H54 (cell line): ENCODE measurements around the gene ATP11A.
A peak's percentile ranks its signal among the peaks of the same experiment; 100 is the strongest.

Experiments used
- DNase-seq: peaks from one replicate; pipeline ENCODE4 v3.0.0; 2011; ENCODE audit warnings: low spot score, mixed read lengths; ENCODE audit not compliant: insufficient read length
- FAIRE-seq: peaks from 3 replicates; lab custom pipeline; 2011; peaks lifted over from hg19 to GRCh38; lab: Jason Lieb, UNC
- POLR2A ChIP-seq: IDR thresholded peaks from 2 replicates; pipeline ENCODE4 v1.6.1; 2011; ENCODE audit warnings: low read depth, mild to moderate bottlenecking, low read length

ATP11A gene

DNA sequence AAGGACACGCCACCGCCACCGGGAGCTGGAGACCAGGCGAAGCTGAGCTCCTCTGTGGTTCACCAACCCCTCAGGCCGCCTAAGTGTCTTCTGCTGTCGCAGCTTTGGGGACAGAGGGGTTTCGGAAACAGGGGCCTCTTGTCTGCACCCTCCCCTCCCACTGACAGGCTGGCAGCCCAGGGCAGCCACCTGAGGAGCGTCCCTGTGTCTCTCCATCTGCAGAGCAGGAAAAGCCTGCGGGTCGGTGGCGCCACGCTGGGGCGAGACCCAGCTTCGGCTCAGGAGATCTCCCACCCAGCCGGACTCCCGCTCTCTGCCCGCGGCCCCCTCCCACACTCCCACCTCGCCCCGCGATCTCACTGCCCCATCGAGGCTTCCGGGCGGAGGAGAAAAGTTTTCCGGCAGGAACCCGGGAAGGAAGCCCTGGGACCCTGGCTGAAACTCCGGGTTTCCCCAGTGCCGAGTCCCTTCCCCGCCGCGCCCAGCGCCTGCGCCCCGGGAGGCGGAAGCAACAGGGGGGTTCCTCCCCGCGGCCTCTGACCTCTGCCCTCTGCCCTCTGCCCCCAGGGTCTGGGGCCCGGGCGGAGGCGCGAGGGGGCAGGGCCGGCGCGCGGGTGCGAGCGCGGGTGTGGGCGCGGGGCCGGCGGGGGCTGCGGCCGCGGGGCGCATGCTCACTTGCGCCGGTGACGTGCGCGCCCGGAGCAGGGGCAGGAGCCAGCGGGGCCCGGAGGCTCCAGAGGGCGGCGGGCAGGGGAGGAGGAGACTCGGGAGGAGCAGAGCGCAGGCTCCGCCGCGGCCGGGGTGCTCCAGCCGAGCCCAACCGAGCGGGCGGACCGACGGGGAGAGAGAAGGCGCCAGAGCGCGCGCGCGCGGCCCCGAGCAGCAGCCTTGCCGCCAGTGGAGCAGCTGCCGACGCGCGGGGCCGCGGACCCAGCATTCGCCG lies at the start of gene ATP11A:
Gene ATP11A, plus strand, starts transcription at position 736 of the 943 bp plus-strand sequence. CDS start 379 bp downstream, outside the sequence.
- DNase-seq (peak; percentile 100), FAIRE-seq (no peak)
- peak; percentile 63 for TF ChIP-seq POLR2A

DNA sequence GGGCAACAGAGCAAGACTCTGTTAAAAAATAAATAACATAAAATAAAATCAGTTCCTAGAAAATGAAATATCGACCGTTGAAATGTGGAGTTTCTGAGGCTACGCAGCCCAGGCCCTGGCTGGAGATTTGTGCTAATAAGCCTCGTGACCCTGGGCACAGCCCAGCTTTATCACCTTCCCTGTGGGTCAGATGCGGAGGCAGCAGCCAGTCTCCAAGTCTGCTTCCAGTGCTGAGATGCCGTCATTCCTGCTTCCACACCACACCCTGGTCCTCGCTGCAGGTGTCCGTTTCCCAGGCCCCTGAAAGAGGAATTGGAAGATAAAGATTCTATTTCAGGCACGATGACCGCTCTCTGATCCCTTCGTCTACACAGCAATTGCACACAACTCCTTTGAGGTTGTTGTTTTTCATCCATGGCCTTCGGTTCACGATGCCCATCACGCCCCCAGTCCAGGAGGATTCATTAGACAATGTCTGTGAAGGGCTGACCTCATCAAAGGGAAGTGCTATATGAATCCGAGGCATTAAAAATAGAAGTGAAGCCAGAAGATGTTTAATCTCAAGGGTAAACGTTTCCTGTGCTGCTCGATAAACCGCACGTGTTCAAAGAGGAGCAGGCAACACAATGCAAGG lies 48.3 kb upstream of the ATP11A start:
- no peak for DNase-seq
- no peak for FAIRE-seq
- no peak for TF ChIP-seq POLR2A

DNA sequence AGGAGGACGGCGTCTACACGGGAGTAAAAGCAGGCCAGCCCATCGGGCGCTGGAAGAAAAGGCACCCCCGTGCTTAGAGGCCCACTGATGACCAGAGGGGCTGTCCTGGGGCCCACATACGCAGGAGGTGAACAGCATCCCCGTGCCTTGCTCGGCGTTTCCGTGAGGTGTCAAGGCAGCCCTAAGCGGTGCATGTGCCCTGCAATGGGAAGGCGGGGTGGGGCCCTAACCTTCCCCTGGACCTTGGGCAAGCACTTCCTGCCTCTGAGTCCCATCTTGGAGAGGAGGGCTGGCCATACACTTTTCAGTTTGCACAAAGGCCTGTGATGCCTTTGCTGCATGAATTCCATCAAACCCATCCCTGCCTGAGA lies 47.8 kb upstream of the ATP11A start:
- no peak for TF ChIP-seq POLR2A
- no peak for DNase-seq
- FAIRE-seq: no peak

DNA sequence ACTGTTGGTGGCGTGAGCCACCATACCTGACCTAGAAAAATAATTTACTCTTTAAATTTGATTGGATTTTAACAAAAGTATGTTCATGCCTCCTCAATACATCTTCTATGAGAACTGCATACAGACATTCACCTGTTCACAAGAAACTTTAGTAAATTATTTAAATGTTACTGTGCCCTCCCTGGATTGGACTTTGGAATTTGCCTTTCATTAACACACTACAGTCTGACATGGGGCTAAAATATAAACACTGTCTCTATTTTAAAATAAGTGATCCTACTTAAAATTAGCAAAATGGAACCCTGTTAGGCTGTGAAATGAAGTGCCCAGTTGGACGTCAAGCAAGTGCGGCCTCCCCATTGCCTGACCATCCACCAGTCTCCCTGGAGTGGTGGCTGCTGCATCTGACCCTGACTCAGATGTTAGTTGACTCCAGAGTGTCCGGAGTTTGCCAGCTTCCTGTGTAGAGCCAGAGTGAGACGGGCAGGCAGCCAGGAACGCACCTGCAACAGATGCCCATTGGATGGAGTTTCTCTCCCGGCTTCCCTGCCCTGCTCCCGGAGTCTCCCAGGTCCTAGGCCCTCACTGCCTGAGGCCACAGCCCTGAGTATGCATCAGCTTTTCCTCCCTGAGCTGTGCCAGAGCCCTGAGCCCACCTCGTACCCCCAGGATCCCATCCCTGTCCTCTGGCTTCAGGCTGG lies 45.9 kb upstream of the ATP11A start:
- no peak for TF ChIP-seq POLR2A
- DNase-seq (no peak), FAIRE-seq (no peak)

DNA sequence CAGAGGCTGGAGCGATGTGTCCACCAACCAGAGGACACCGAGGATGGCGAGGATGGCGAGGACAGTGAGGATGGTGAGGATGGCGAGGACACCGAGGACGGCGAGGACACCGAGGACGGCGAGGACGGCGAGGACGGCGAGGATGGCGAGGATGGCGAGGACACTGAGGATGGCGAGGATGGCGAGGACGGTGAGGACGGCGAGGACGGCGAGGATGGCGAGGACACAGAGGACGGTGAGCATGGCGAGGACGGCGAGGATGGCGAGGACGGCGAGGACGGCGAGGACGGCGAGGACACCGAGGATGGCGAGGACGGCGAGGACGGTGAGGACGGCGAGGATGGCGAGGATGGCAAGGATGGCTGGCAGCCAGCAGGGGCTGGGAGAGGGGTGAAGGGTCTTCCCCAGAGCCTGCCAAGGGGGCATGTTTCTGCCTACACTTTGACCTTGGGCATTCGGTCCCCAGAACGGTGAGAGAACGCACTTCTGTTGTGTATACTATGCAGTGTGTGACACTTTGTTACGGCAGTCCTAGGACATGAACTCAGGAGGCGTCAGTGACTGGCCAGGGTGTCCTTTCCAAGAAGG lies 44.4 kb upstream of the ATP11A start:
- DNase-seq: no peak
- no peak for TF ChIP-seq POLR2A
- FAIRE-seq: no peak

DNA sequence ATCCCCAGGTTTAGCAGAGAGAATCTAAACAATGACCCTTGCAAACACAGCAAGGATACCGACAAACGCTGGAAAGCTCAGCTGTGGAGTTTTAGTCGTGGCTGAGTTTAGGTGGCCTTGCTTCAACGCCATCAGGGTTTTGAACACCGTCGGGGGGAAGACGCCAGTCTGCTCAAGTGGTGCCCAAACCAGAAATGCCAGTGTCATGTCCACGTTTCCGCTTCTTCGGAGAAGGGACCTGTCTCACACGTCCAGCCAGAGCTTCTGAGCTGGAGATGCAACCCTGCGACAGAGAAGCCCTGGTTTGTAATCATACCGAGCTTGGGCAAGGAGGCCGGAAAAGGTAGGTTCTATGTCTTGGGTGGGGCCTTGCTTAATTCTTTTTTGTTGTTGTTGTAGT lies 42.6 kb upstream of the ATP11A start:
- DNase-seq: no peak
- no peak for TF ChIP-seq POLR2A
- no peak for FAIRE-seq

DNA sequence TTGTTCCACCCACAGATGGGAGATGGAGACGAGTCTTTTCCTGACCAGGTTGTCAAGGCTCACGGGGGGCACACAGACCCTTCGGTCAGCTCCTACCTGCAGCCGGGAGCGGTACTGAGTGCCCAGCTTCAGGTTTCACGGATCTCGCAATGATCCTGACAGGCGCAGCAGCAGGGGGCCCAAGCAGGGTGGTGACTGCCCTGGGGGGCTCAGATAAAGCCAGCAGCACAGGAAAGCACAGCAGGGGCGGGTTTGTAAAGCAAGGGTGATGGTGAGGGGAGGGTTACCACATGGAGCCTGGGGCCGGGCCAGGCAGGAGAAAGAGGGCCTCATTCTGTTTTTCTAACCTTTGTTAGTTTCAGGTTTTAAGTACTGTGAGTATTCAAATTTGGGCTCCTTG lies 41.7 kb upstream of the ATP11A start:
- DNase-seq (no peak), FAIRE-seq (no peak)
- TF ChIP-seq POLR2A: no peak

DNA sequence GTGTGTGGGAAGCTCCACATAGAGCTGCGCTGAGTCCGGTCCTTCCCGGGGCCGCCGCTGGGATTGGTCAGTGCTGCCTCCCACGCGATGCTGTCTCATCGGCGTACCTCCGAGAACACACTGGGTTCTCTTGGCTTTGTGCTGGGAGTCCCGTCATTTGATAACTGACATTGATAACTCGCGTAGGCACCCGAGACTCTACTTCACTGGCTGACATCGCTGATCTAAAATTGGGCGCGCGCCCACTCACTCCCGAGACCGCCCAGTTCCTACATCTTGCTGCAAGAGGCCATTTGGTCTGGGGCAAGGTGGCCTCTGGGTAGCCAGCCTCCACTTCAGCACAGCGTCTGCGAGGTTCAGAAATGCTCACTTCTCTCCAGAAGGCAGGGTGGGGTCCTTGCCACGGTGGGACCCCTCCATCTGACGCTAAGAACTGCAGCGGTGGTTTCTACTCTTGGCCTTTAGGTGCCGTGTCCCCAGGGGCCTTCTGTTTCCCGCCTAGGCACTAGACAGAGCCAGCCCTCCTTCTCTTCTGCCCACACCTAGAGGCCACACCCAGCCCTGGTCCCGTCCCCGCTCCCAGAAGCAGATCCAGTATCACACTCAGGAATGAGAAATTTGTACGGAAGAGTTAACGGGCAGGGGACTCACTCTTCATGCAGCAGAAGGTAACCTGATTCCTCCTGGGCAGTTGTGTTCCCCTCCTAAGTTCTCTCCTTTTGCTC lies 40.7 kb upstream of the ATP11A start:
- FAIRE-seq: no peak
- DNase-seq: no peak

DNA sequence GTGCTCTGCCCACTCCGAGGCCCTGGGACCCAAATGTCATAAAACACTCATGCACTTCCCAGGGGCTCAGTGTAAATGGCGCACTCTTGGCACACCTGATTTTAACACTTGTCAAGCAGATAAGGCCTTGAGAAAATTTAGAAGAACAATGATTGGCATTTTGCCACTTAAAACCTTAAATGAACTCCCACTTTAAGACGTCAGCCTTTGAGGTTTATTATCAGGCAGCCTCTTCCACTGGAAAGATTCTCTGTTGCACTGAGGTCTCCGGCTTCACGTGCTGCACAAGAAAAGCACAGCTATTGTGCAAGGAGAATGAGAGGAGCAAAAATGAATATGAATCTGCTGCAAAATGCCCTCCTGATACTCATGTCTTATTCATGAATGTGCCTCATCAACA lies 38.5 kb upstream of the ATP11A start:
- FAIRE-seq: no peak
- DNase-seq: no peak
- TF ChIP-seq POLR2A: no peak

More for the DNA sequence above, 40.7 kb upstream of the ATP11A start:
- no peak for TF ChIP-seq POLR2A

DNA sequence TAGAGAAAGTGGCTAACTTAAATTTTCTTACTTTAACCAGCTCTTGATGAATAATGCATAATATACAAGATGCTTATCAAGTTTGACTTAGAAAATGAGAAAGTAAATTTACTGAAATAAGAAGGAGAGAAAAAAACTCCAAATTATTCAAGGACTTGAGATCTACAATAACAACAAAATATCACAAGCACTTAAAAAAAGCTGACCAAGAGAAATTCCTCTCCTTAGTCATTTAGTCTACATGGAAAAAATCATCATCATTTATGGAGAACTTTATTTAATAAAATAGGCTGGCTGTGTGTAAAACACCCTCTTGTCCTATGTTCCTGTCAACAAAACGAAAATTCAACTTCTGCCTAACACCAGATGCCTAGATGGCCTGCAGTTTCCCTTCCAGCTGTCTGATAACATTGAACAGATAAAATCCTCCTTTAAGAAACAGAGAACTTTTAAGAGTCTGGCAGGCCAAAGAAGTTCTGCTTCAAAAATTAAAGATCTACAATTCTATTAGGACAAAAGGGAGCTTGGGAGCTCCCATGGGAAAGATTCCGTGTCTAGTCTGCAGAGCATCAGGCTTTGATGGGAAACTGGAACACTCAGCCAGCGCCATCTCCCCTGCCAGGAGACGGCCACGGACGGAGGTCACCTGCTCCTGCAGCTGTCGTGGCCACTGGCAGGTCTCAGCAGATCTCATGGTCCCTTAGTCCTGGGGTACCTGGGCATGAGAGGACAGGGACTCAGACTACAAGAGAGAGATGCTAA lies 37.9 kb upstream of the ATP11A start:
- no peak for FAIRE-seq

DNA sequence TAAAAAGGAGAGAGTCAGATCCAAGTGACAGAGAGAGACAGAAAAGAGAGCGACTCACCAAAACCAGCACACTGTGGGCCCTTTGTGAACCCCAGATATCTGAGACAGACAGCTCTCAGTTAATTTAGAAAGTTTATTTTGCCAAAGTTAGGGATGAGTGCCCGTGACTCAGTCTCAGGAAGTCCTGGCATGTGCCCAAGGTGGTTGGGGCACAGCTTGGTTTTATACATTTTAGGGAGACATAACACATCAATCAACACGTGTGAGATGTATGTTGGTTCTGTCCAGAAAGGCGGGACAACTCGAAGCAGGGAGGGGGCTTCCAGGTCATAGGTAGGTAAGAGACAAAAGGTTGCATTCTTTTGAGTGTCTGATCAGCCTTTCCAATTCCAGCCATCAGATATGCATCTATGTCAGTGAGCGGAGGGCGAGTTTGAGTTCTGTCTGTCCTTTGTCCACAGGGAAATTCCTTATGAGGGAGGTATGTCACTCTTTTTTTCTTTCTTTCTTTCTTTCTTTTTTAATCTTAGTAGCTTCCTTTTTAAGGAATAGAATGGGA lies 37.2 kb upstream of the ATP11A start:
- DNase-seq (no peak), FAIRE-seq (no peak)
- TF ChIP-seq POLR2A: no peak

More for the DNA sequence above, 37.9 kb upstream of the ATP11A start:
- no peak for TF ChIP-seq POLR2A
- DNase-seq: no peak

DNA sequence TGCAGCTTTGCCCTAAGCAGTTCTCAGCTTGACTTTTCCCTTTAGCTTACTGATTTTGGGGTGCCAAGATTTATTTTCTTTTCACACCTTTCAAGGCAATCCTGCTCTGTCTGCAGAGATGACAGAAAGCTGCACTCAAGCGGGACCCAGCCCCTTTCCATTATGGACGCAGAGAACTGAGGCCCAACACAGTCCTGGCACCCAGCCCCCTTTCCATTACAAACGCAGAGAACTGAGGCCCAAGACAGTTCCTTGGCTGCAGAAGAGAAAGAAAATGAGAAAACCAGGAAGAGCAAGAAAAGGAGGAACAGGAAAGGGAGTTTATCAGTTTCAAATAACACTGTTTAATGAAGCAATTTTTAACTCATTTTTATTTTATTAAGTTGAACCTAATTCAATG lies 36.8 kb upstream of the ATP11A start:
- DNase-seq: no peak
- no peak for TF ChIP-seq POLR2A
- FAIRE-seq: no peak
